GM12874 (cell line): ENCODE data around the gene ACVR2A.

Experiments used
- TF ChIP-seq, protein P1 (sequence below): IDR thresholded peaks from 2 replicates; pipeline ENCODE4 v1.5.1; 2011; ENCODE audit warnings: low read depth, mild to moderate bottlenecking, control low read depth, low read length, moderate library complexity; ENCODE audit not compliant: insufficient read depth

Gene ACVR2A

DNA sequence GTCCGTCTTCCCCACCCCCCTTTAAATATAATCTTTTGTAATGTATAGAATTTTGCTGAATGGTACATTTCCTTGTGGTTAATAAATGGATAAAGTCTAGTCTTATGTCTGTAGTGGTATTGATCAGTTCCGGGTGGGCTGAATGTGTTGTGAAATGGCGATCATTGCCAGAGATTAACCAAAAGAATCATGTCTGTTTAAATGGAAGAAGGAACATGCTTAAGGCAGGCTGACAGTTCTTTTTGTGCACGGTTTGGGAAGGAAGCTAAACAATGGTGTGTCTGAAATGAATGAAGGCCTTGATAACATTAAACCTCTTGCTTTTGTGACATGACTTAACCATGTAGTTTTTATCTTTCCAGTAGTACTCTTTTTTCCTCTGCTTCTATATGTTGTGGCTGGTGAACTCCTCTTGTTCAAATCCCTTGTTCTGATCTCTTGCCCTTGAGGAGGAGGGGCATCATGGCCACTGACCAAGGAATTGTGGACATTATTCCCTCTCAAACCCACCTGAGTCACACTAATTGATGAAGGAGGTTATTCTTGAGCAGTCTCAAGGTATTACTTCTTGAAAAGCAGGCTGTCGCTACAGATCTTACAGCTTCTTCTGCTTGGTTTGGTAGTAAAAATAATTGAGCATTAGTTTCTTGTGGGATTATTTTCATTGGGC is 1.7 kb downstream of the ACVR2A start:
- TF ChIP-seq, protein P1, sequence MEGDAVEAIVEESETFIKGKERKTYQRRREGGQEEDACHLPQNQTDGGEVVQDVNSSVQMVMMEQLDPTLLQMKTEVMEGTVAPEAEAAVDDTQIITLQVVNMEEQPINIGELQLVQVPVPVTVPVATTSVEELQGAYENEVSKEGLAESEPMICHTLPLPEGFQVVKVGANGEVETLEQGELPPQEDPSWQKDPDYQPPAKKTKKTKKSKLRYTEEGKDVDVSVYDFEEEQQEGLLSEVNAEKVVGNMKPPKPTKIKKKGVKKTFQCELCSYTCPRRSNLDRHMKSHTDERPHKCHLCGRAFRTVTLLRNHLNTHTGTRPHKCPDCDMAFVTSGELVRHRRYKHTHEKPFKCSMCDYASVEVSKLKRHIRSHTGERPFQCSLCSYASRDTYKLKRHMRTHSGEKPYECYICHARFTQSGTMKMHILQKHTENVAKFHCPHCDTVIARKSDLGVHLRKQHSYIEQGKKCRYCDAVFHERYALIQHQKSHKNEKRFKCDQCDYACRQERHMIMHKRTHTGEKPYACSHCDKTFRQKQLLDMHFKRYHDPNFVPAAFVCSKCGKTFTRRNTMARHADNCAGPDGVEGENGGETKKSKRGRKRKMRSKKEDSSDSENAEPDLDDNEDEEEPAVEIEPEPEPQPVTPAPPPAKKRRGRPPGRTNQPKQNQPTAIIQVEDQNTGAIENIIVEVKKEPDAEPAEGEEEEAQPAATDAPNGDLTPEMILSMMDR = no peak

DNA sequence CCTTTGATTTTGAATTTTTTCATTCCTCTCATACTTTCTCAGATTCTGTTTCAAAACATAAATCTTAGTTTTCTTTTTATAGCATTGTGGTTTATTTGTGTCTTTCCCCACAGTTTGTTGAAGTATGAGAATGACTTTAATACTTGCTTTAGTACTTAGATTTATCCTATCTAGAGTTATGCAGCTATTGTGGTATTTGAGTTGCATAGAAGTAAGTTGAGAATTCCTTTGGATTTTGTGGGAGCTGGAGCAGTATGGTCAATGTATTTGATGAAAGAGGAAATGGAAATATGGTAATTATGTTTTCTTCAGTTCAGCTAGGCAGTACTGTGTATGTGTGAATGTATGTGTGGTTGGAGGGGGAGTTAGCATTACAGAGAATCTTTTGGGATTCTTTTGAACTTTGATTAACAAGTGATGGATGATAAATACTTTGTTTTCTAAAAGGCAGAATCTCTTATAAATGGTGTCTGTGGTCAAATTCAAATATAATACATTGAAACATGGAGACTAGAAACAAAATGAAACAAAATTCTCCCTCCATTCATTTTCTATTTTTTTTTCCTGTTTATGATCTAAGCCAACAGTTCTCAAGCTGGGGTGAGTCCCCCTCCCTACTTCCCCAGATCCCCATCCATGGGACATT is 3.0 kb downstream of the ACVR2A start:
- TF ChIP-seq, protein P1 = no peak

DNA sequence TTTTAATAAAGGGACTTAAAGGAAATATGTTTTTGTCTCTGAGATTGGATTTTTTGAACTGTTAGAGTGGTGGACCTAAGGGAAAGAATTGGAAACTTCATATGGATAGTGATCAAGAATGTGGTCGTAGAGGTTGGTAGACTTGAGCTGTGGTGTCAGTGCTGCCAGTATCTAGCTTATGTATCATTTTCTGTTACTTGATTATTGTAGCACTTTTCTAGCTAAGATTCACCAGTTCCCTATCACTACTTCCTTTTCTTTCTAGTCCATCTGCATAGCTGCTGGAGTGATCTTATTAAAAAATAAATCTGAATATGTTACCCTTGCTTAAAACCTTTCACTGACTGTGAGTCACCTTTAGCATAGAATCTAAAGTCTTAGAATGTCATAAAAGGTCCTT is 6.0 kb downstream of the ACVR2A start:
- TF ChIP-seq, protein P1 = no peak

DNA sequence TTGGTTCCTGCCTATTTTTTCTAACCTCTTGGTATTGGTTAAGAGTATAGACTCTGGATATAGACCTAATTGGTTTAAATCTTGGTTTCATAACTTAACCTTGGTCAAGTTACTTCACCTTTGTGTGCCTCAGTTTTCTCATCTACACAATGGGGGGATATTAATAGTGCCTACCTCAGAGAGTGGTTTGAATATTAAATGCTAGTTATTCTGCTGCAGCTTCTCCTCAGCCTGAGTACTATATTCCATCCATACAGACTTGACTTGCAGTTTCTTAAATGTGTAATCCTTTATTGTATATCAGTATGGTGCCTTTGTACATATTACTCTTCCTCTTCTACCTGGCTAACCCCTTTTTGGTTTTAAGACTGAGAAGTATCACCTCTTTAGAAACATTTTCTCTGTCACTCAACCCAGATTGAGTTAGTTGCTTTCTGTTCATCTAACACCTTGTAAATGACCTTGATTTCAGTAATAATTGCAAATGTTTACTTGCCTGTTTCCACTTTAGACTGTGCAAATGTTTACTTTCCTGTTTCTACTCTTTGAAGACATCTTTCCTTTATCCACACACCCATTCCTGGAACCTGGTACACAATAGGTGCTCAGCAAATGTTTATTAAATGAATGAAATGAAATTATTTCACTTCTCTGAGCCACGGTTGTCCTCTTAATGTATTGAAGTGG is 6.6 kb downstream of the ACVR2A start:
- TF ChIP-seq, protein P1 = no peak

DNA sequence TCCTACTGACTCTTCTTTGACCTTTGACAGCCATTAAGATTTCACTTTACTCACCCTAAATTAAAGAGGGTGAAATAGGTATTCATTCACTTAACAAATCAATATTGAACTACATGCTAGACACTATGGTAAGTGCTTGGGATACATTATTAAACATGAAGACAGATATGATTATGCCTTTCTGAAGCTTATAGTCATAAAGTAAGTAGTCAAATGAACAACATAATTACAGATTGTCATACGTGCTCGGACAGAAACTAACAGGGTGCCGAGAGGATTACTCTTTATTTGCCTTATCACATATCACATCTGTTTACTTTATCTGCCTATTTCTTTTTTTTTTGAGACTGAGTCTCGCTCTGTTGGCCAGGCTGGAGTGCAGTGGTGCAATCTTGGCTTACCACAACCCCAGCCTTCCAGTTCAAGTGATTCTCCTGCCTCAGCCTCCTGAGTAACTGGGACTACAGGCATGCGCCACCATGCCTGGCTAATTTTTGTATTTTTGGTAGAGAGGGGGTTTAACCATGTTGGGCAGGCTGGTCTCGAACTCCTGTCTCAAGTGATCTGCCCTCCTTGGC is 9.8 kb downstream of the ACVR2A start:
- TF ChIP-seq, protein P1 = no peak

DNA sequence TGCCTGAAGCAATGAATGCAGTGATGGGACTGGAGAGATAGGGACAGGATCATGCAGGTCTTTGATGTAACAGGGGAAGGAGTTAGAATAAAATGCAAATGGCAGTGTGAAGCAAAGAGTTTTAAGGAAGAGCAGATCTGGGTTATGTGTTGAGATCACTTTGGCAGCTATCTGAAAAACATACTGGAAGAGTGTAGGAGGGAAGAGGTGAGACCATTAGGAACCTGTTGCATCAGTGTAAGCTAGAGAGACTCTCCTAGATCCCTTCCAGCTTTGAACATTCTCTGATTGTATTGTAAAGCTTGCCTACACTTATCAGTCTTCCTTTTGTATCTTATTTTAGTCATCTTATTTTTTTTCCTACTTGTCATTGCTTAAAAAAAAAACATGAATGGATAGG is 10.5 kb downstream of the ACVR2A start:
- TF ChIP-seq, protein P1 = no peak

DNA sequence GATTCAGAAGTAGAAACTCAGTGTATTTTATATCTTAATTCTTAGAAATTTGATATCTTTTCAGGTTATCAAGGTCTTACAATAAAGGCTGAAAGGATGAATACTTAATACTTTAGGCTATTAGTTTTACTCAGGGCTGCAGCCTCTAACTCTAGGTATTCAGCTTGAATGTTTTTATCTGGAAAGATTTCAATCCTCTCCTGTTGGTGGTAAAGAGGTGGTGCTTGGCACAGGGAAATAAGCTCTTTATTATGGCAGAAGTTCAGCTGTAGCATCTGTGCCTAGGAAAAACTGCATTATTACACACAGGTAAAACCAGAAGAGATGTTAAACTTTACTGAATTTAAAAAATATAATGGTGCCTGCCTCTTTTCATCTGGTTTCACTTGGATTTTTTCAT is 11.1 kb downstream of the ACVR2A start:
- TF ChIP-seq, protein P1 = no peak
